Naive B cell (primary cell): ENCODE measurements around the gene IQCB1. TPM values are rescaled to one million over a fixed set of nuclear protein-coding genes. Genes with fewer than 3 reads are reported as not detected.
"Not testable (repeated sequence)": the region's sequence is repeated elsewhere in the genome, so short reads cannot be mapped to it uniquely, and the experiment has no call there.

ENCODE experiments used
- ATAC-seq, 2 donors: fragments of 150-1000 bp; cut with Tn5 transposase; 2 replicates each; pipeline ENCODE4 v1.10.0; 2021; ENCODE audit warnings: low read depth in 2 of 2, mild to moderate bottlenecking in 2 of 2, moderate library complexity in 2 of 2
- DNase-seq: peaks from one replicate; pipeline ENCODE4 v3.0.0; 2022
- H3K27ac Mint-ChIP-seq, 6 donors: one replicate each; pipeline ENCODE4 v1.8.0; 2020 to 2022; ENCODE audit warnings: mild to moderate bottlenecking in 6 of 6, mixed read lengths in 6 of 6, moderate library complexity in 5 of 6, inconsistent platforms in 2 of 6
- H3K27me3 Mint-ChIP-seq, 3 donors: one replicate each; pipeline ENCODE4 v1.8.0; 2021 to 2022; ENCODE audit warnings: mixed read lengths in 3 of 3, mild to moderate bottlenecking in 1 of 3
- H3K36me3 Mint-ChIP-seq, 2 donors: one replicate each; pipeline ENCODE4 v1.8.0; 2020 to 2022; ENCODE audit warnings: mixed read lengths in 2 of 2, inconsistent platforms in 1 of 2, mild to moderate bottlenecking in 1 of 2
- H3K4me1 Mint-ChIP-seq, 3 donors: one replicate each; pipeline ENCODE4 v1.8.0; 2020 to 2022; ENCODE audit warnings: mixed read lengths in 3 of 3, inconsistent platforms in 1 of 3, mild to moderate bottlenecking in 1 of 3, moderate library complexity in 1 of 3
- H3K4me3 Mint-ChIP-seq, 8 donors: one replicate each; pipeline ENCODE4 v1.8.0; 2020 to 2022; ENCODE audit warnings: mild to moderate bottlenecking in 8 of 8, mixed read lengths in 8 of 8, moderate library complexity in 8 of 8, inconsistent platforms in 2 of 8
- H3K9me3 Mint-ChIP-seq, 7 donors: one replicate each; pipeline ENCODE4 v1.8.0; 2020 to 2022; ENCODE audit warnings: mixed read lengths in 7 of 7, mild to moderate bottlenecking in 5 of 7, inconsistent platforms in 2 of 7, moderate library complexity in 1 of 7
- polyA plus RNA-seq, 6 donors: library from polyadenylated mRNA; unstranded; fragments of 300-500 nt; fragmentation: Illumina TruSeq; gene quantifications; one replicate each; pipeline ENCODE4 v1.2.3, GENCODE V29; 2021; ENCODE audit warnings: low read depth in 6 of 6

Gene IQCB1, protein sequence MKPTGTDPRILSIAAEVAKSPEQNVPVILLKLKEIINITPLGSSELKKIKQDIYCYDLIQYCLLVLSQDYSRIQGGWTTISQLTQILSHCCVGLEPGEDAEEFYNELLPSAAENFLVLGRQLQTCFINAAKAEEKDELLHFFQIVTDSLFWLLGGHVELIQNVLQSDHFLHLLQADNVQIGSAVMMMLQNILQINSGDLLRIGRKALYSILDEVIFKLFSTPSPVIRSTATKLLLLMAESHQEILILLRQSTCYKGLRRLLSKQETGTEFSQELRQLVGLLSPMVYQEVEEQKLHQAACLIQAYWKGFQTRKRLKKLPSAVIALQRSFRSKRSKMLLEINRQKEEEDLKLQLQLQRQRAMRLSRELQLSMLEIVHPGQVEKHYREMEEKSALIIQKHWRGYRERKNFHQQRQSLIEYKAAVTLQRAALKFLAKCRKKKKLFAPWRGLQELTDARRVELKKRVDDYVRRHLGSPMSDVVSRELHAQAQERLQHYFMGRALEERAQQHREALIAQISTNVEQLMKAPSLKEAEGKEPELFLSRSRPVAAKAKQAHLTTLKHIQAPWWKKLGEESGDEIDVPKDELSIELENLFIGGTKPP
- 10 to 100 TPM; 40.4 to 53.9 (median 46.7) TPM for polyA plus RNA-seq

DNA sequence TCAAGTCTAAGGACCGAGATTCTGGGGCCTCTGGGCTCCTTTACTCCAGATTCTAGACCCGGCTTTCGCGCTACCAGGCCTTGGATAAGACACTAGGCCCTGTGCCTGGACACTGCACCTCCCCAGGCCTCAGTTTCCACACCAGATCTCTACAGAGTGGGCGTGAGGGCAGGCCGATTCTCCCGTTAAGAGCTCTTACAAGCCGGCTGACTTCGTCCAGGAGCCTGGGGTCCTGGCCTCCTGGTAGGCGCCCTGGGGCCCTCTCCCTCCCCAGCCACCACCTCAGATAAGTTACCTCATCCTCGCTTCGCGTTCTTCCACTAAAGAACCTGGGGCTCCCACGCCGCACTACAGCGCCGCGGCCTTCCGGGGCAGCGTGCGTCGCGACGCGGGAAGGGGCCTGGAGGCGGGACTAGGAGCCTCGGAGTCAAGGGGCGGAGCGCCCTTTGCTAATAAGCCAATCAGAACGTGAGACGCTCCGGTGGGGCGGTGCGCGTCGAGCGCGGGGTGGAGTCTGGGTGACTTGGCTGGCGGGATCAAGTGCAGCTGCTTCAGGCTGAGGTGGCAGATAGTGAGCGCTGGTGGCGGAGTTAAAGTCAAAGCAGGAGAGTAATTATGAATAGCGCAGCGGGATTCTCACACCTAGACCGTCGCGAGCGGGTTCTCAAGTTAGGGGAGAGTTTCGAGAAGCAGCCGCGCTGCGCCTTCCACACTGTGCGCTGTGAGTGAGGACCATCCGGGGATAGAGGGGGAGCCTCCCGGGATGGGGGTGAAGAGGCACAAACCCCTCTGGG lies at the start of gene IQCB1, which contains the start of gene EAF2:
TSS of gene IQCB1 (minus strand) at position 390 of the 794 bp plus-strand sequence. CDS start 6,100 bp downstream, outside the sequence.
TSS of gene EAF2 (plus strand) at position 539 of the 794 bp plus-strand sequence. CDS start at position 616, 77 bp downstream.
- DNase-seq (peak; percentile 97), ATAC-seq (peak; percentile 94 to 96)
- H3K27me3 Mint-ChIP-seq: no peaks in the 10 kb centered on the region
- H3K27ac Mint-ChIP-seq: peak within 1 kb of the TSS; percentile 91 to 98 (median 92)
- H3K4me3 Mint-ChIP-seq: peak within 1 kb of the TSS; percentile 90 to 100 (median 96)
- H3K36me3 Mint-ChIP-seq: peaks cover 9 to 21% of the 10 kb centered on the region in 2 donors
- H3K9me3 Mint-ChIP-seq: peaks cover 0 to 3% (median 0%) of the 10 kb centered on the region in 7 donors
- H3K4me1 Mint-ChIP-seq: peaks cover 52 to 60% (median 54%) of the 10 kb centered on the region in 3 donors

DNA sequence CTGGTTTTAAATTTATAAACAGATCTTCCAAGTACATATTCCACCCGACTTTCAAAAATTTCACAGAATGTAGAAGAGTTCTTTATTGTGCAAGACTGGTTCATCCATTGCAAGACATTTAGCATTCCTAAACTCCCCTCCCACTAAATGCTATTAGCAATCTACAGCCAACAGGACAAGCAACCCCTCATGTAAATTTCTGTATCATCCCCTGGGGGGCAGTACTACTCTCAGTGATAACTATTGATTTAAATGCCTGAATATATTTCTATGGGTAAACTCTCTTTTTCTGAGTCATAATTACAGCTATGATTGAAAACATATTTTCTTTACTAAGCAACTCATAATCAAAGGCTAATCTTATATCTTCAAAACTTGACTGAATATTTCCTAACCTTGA lies 48.6 kb upstream of the IQCB1 start:
- H3K27me3 Mint-ChIP-seq: no peaks in the 10 kb centered on the region
- H3K4me3 Mint-ChIP-seq: no peak overlapping the region
- H3K36me3 Mint-ChIP-seq: peaks cover 27 to 28% of the 10 kb centered on the region in 2 donors
- DNase-seq (peak; percentile 3), ATAC-seq (no peak)
- H3K9me3 Mint-ChIP-seq: no peaks in the 10 kb centered on the region
- H3K27ac Mint-ChIP-seq: peak overlapping the region in 3 of 6 donors; percentile 1 to 75 (median 32)
- peaks cover 22 to 33% (median 24%) of the 10 kb centered on the region in 3 donors for H3K4me1 Mint-ChIP-seq

- ATAC-seq: no peak
These were observed 43.6 kb upstream of the IQCB1 start for GRCh38 chr3:121878411-121878810.

DNA sequence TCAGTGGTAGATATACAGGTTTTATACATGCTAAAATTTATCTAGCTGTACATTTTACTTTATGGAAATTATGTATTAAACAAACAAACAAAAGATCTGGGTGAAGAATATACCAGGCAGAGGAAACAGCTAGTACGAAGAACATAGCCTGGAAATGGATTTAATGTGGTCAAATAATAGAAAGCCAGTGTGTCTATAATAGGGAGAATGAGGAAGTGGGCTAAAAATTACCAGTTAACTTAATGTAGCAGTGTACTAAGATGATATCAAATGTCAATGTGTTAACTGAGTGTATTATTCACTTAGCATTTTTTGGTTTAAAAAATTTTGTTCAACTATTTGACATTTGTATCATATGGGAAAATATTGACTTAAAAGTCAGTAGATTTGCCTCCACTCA lies 36.6 kb upstream of the IQCB1 start:
- Mint-ChIP-seq H3K27ac (peak overlapping the region in 3 of 6 donors; percentile 13 to 49 (median 48)), H3K27me3 (no peaks in the 10 kb centered on the region), H3K9me3 (no peaks in the 10 kb centered on the region), H3K36me3 (peaks cover 14 to 16% of the 10 kb centered on the region in 2 donors), H3K4me1 (peaks cover 43 to 64% (median 49%) of the 10 kb centered on the region in 3 donors), H3K4me3 (peak overlapping the region in 1 of 8 donors; percentile 1)
- DNase-seq (no peak), ATAC-seq (peak; percentile 77 to 82)

More at GRCh38 chr3:121878411-121878810, 43.6 kb upstream of the IQCB1 start:
- Mint-ChIP-seq H3K27ac (peak overlapping the region in 2 of 6 donors; percentile 18 to 77), H3K4me1 (peaks cover 23 to 39% (median 26%) of the 10 kb centered on the region in 3 donors), H3K4me3 (peak overlapping the region in 1 of 8 donors; percentile 11), H3K27me3 (no peaks in the 10 kb centered on the region), H3K36me3 (peaks cover 18 to 19% of the 10 kb centered on the region in 2 donors), H3K9me3 (no peaks in the 10 kb centered on the region)
- DNase-seq: no peak

- Mint-ChIP-seq H3K27ac (peak overlapping the region in 4 of 6 donors; percentile 7 to 57 (median 29)), H3K27me3 (no peaks in the 10 kb centered on the region), H3K4me1 (peaks cover 40 to 65% (median 53%) of the 10 kb centered on the region in 3 donors), H3K4me3 (no peak overlapping the region), H3K9me3 (no peaks in the 10 kb centered on the region), H3K36me3 (peaks cover 19 to 23% of the 10 kb centered on the region in 2 donors)
- no peak for DNase-seq
- ATAC-seq: no peak
These were observed 35.9 kb upstream of the IQCB1 start for GRCh38 chr3:121870717-121871116.

DNA sequence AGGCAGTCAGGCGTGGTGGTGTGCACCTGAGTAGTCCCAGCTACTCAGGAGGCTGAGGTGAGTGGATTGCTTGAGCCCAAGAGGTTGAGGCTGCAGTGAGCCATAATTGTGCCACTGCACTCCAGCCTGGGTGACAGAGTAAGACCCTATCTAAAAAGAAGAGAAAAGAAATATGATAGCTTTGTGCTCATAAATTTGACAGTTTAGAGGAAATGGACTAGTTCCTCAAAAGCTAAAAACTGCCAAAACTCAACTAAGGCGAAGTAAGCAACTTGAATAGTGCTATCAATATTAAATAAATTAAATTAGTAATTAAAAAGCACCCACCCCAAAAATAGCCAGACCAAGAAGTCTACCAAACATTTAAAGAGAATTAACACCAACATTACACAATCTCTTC lies 34.9 kb upstream of the IQCB1 start:
- H3K36me3 Mint-ChIP-seq: peaks cover 19 to 25% of the 10 kb centered on the region in 2 donors
- H3K9me3 Mint-ChIP-seq: no peaks in the 10 kb centered on the region
- ATAC-seq: peak in 1 of 2 donors; percentile 39

GRCh38 chr3:121863801-121864200 lies 28.9 kb upstream of the IQCB1 start:
- H3K27me3 Mint-ChIP-seq: no peaks in the 10 kb centered on the region
- peaks cover 35 to 42% of the 10 kb centered on the region in 2 donors for H3K36me3 Mint-ChIP-seq
- H3K4me1 Mint-ChIP-seq: peaks cover 31 to 69% (median 38%) of the 10 kb centered on the region in 3 donors
- H3K4me3 Mint-ChIP-seq: no peak overlapping the region
- H3K27ac Mint-ChIP-seq: peak overlapping the region in 2 of 6 donors; percentile 39 to 44
- no peak for ATAC-seq
- no peak for DNase-seq
- H3K9me3 Mint-ChIP-seq: no peaks in the 10 kb centered on the region

More for the DNA sequence above, 34.9 kb upstream of the IQCB1 start:
- Mint-ChIP-seq H3K4me3 (peak overlapping the region in 2 of 8 donors; percentile 3 to 24), H3K27ac (peak overlapping the region in 5 of 6 donors; percentile 7 to 63 (median 22)), H3K4me1 (peaks cover 37 to 62% (median 49%) of the 10 kb centered on the region in 3 donors), H3K27me3 (no peaks in the 10 kb centered on the region)
- DNase-seq: no peak

DNA sequence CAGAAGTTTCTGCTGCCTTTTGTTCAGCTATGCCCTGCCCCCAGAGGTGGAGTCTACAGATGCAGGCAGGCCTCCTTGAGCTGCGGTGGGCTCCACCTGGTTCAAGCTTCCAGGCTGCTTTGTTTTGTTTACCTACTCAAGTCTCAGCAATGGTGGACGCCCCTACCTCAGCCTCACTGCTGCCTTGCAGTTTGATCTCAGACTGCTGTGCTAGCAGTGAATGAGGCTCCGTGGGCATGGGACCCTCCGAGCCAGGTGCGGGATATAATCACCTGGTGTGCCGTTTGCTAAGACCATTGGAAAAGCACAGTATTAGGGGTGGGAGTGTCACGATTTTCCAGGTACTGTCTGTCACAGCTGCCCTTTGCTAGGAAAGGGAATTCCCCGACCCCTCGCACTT lies 28.4 kb upstream of the IQCB1 start:
- ATAC-seq, H3K27me3 Mint-ChIP-seq, DNase-seq, H3K27ac Mint-ChIP-seq, H3K4me3 Mint-ChIP-seq, H3K9me3 Mint-ChIP-seq: not testable (repeated sequence)
- Mint-ChIP-seq H3K36me3 (peaks cover 33 to 42% of the 10 kb centered on the region in 2 donors), H3K4me1 (peaks cover 27 to 70% (median 38%) of the 10 kb centered on the region in 3 donors)

DNA sequence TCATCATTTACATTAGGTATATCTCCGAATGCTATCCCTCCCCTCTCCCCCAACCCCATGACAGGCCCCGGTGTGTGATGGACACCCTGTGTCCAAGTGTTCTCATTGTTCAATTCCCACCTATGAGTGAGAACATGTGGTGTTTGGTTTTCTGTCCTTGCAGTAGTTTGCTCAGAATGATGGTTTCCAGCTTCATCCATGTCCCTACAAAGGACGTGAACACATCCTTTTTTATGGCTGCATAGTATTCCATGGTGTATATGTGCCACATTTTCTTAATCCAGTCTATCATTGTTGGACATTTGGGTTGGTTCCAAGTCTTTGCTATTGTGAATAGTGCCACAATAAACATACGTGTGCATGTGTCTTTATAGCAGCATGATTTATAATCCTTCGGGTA lies 22.9 kb upstream of the IQCB1 start:
- H3K27me3 Mint-ChIP-seq, DNase-seq, H3K4me3 Mint-ChIP-seq, H3K9me3 Mint-ChIP-seq, ATAC-seq: not testable (repeated sequence)
- Mint-ChIP-seq H3K4me1 (peaks cover 24 to 64% (median 48%) of the 10 kb centered on the region in 3 donors), H3K27ac (peak overlapping the region in 1 of 6 donors; percentile 42), H3K36me3 (peaks cover 31 to 36% of the 10 kb centered on the region in 2 donors)

- no peak for DNase-seq
- Mint-ChIP-seq H3K9me3 (peaks cover 0 to 2% (median 0%) of the 10 kb centered on the region in 7 donors), H3K27ac (peak overlapping the region in 2 of 6 donors; percentile 17 to 50), H3K27me3 (no peaks in the 10 kb centered on the region), H3K4me3 (no peak overlapping the region), H3K36me3 (peaks cover 10 to 24% of the 10 kb centered on the region in 2 donors), H3K4me1 (peaks cover 20 to 61% (median 47%) of the 10 kb centered on the region in 3 donors)
- no peak for ATAC-seq
These were observed 20.7 kb upstream of the IQCB1 start for GRCh38 chr3:121855555-121855954.

- peaks cover 32 to 68% (median 43%) of the 10 kb centered on the region in 3 donors for H3K4me1 Mint-ChIP-seq
- H3K36me3 Mint-ChIP-seq: peaks cover 7 to 24% of the 10 kb centered on the region in 2 donors
- H3K27ac Mint-ChIP-seq: peak overlapping the region in 2 of 6 donors; percentile 8 to 12
- H3K27me3 Mint-ChIP-seq: no peaks in the 10 kb centered on the region
- H3K4me3 Mint-ChIP-seq: no peak overlapping the region
- DNase-seq (no peak), ATAC-seq (no peak)
- H3K9me3 Mint-ChIP-seq: no peaks in the 10 kb centered on the region
These were observed 17.4 kb upstream of the IQCB1 start for GRCh38 chr3:121852256-121852655.

DNA sequence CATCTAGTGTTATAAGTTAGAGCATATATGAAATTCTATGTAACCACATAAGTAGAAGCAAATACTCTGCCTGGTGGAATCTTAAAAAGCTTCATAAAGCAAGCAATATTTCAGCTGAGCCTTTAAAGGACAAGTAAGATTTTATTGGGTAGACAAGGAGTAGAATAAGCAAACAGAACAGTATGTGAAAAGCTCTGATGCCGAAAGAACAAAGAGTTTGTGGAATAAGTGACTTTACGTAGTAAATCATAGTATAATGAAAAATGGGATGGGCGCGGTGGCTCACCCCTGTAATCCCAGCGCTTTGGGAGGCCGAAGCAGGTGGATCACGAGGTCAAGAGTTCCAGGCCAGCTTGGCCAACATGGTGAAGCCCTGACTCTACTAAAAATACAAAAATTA lies 10.0 kb upstream of the IQCB1 start:
- Mint-ChIP-seq H3K27ac (peak overlapping the region in 3 of 6 donors; percentile 19 to 79 (median 52)), H3K9me3 (no peaks in the 10 kb centered on the region), H3K4me1 (peaks cover 30 to 62% (median 44%) of the 10 kb centered on the region in 3 donors), H3K27me3 (no peaks in the 10 kb centered on the region), H3K36me3 (peaks cover 10 to 13% of the 10 kb centered on the region in 2 donors), H3K4me3 (no peak overlapping the region)
- DNase-seq (no peak), ATAC-seq (no peak)
